ENCODE data around the gene NUB1.

NUB1 gene

GRCh38 chr7:151408839-151409666 lies 67.4 kb downstream of the NUB1 start:
- no peak for DNase-seq

- no peak for DNase-seq
These were observed 68.2 kb downstream of the NUB1 start, which contains the start of gene WDR86 for GRCh38 chr7:151409667-151410404. TSS of gene WDR86 (minus strand) at chr7:151410038. CDS start at chr7:151409589, 449 bp downstream.

- no peak for DNase-seq
These were observed 69.1 kb downstream of the NUB1 start for GRCh38 chr7:151410405-151411390.

GRCh38 chr7:151411551-151411950 lies 69.9 kb downstream of the NUB1 start:
- no peak for DNase-seq

- no peak for DNase-seq
These were observed 70.7 kb downstream of the NUB1 start for GRCh38 chr7:151412318-151412717.

- DNase-seq = no peak
These were observed 71.6 kb downstream of the NUB1 start for GRCh38 chr7:151413241-151413640.

GRCh38 chr7:151415375-151416105 lies 73.9 kb downstream of the NUB1 start:
- no peak for DNase-seq

GRCh38 chr7:151416112-151416940 lies 74.7 kb downstream of the NUB1 start:
- DNase-seq = no peak

- no peak for DNase-seq
These were observed 75.3 kb downstream of the NUB1 start for GRCh38 chr7:151416941-151417315.

GRCh38 chr7:151420144-151420543 lies 78.5 kb downstream of the NUB1 start:
- no peak for DNase-seq

GRCh38 chr7:151422212-151422611 lies 80.6 kb downstream of the NUB1 start:
- DNase-seq = no peak

- DNase-seq = no peak
These were observed 81.6 kb downstream of the NUB1 start for GRCh38 chr7:151423226-151423625.

GRCh38 chr7:151423936-151424335 lies 82.3 kb downstream of the NUB1 start:
- no peak for DNase-seq

GRCh38 chr7:151424799-151425198 lies 83.2 kb downstream of the NUB1 start:
- no peak for DNase-seq

- no peak for DNase-seq
These were observed 84.2 kb downstream of the NUB1 start for GRCh38 chr7:151425670-151426440.

- DNase-seq = no peak
These were observed 84.9 kb downstream of the NUB1 start for GRCh38 chr7:151426441-151426903.

- no peak for DNase-seq
These were observed 85.5 kb downstream of the NUB1 start for GRCh38 chr7:151426904-151427704.

GRCh38 chr7:151427705-151428377 lies 86.2 kb downstream of the NUB1 start:
- DNase-seq = peak; percentile 25 to 28

Measured in SHP77 (cell line).